MM.1S (cell line): ENCODE results near the gene NBEA.

Source experiments
- DNase-seq: peaks from one replicate; pipeline ENCODE4 v3.0.0-alpha.2; 2015
- H2AFZ ChIP-seq: fragments of 300-600 bp; sonication (generic); 2 replicates; pipeline ENCODE4 v1.6.0; 2016; ENCODE audit warnings: antibody characterized with exemption, low read length
- H3F3A ChIP-seq: fragments of 300-600 bp; sonication (generic); 2 replicates; pipeline ENCODE4 v1.6.1; 2016; ENCODE audit warnings: mild to moderate bottlenecking, antibody characterized with exemption, low read length, moderate library complexity, mixed read lengths; ENCODE audit not compliant: insufficient read depth
- H3K27ac ChIP-seq: fragments of 300-600 bp; sonication (generic); 2 replicates; pipeline ENCODE4 v1.5.1; 2016; ENCODE audit warnings: mild to moderate bottlenecking, low read length
- H3K27me3 ChIP-seq: fragments of 300-600 bp; sonication (generic); replicated peaks from 2 replicates; pipeline ENCODE4 v1.6.0; 2016; ENCODE audit warnings: low read length; ENCODE audit not compliant: insufficient read depth
- H3K36me3 ChIP-seq: fragments of 300-600 bp; sonication (generic); replicated peaks from 2 replicates; pipeline ENCODE4 v1.6.1; 2016; ENCODE audit warnings: mild to moderate bottlenecking, low read length, mixed read lengths; ENCODE audit not compliant: insufficient read depth
- H3K4me1 ChIP-seq: fragments of 300-600 bp; sonication (generic); 2 replicates; pipeline ENCODE4 v1.6.1; 2016; ENCODE audit warnings: low read length, mixed read lengths
- H3K4me2 ChIP-seq: fragments of 300-600 bp; sonication (generic); 2 replicates; pipeline ENCODE4 v1.6.0; 2016; ENCODE audit warnings: low read depth, low read length
- H3K4me3 ChIP-seq: fragments of 300-600 bp; sonication (generic); 2 replicates; pipeline ENCODE4 v1.5.1; 2016; ENCODE audit warnings: low read length, mixed read lengths
- H3K79me2 ChIP-seq: fragments of 300-600 bp; sonication (generic); 2 replicates; pipeline ENCODE4 v1.6.1; 2016; ENCODE audit warnings: mixed run types, low read length, mixed read lengths
- H3K9ac ChIP-seq: fragments of 300-600 bp; sonication (generic); 2 replicates; pipeline ENCODE4 v1.6.1; 2016; ENCODE audit warnings: low read length, mixed read lengths
- H3K9me2 ChIP-seq: fragments of 300-600 bp; sonication (generic); replicated peaks from 2 replicates; pipeline ENCODE4 v1.6.1; 2016; ENCODE audit warnings: mild to moderate bottlenecking, low read length, mixed read lengths; ENCODE audit not compliant: insufficient read depth
- H3K9me3 ChIP-seq: fragments of 300-600 bp; sonication (generic); replicated peaks from 2 replicates; pipeline ENCODE4 v1.6.1; 2016; ENCODE audit warnings: mild to moderate bottlenecking, low read length, mixed read lengths; ENCODE audit not compliant: insufficient read depth
- H4K20me1 ChIP-seq: fragments of 300-600 bp; sonication (generic); 2 replicates; pipeline ENCODE4 v1.6.1; 2016; ENCODE audit warnings: mild to moderate bottlenecking, low read length, moderate library complexity, mixed read lengths; ENCODE audit not compliant: insufficient read depth
- EZH2 ChIP-seq: fragments of 300-600 bp; sonication (generic); optimal IDR thresholded peaks from 2 replicates; pipeline ENCODE3; 2017; ENCODE audit warnings: low read depth, mild to moderate bottlenecking, antibody characterized with exemption, low read length, mixed read lengths
- EZH2phosphoT487 ChIP-seq: fragments of 300-600 bp; sonication (generic); IDR thresholded peaks from 2 replicates; pipeline ENCODE4 v1.6.1; 2018; ENCODE audit warnings: antibody characterized with exemption, low read length
- TF ChIP-seq, protein P1 (sequence below): fragments of 300-600 bp; sonication (generic); IDR thresholded peaks from 2 replicates; pipeline ENCODE4 v1.5.1; 2016; ENCODE audit warnings: antibody characterized with exemption, low read length, mixed read lengths

Gene NBEA

DNA sequence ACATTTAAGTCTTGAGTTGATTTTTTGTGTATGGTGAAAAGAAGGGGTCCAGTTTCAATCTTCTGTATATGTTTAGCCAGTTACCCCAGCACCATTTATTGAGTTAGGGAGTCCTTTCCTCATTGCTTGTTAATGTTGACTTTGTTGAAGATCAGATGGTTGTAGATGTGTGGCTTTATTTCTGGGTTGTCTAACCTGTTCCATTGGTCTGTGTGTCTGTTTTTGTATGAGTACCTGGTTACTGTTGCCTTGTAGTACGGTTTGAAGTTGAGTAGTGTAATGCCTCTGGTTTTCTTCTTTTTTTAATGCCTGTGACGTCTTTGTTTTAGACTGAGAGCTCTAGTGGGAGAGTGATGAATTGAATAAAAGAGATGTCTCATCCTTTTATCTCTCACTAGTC is 83.2 kb downstream of the NBEA start:
- Histone ChIP-seq H3F3A (no peaks in the 10 kb centered on the region), H3K4me2 (no peak overlapping the region), H3K27ac (no peak overlapping the region), H3K27me3 (no peaks in the 10 kb centered on the region), H3K9ac (no peak overlapping the region), H3K36me3 (no peaks in the 10 kb centered on the region), H3K4me3 (no peak overlapping the region), H3K9me3 (no peaks in the 10 kb centered on the region), H3K4me1 (no peaks in the 10 kb centered on the region), H4K20me1 (no peaks in the 10 kb centered on the region), H2AFZ (no peak overlapping the region), H3K79me2 (no peaks in the 10 kb centered on the region), H3K9me2 (no peaks in the 10 kb centered on the region)
- DNase-seq, result no peak
- TF ChIP-seq EZH2, result no peak
- no peak for TF ChIP-seq EZH2phosphoT487
- TF ChIP-seq, protein P1, sequence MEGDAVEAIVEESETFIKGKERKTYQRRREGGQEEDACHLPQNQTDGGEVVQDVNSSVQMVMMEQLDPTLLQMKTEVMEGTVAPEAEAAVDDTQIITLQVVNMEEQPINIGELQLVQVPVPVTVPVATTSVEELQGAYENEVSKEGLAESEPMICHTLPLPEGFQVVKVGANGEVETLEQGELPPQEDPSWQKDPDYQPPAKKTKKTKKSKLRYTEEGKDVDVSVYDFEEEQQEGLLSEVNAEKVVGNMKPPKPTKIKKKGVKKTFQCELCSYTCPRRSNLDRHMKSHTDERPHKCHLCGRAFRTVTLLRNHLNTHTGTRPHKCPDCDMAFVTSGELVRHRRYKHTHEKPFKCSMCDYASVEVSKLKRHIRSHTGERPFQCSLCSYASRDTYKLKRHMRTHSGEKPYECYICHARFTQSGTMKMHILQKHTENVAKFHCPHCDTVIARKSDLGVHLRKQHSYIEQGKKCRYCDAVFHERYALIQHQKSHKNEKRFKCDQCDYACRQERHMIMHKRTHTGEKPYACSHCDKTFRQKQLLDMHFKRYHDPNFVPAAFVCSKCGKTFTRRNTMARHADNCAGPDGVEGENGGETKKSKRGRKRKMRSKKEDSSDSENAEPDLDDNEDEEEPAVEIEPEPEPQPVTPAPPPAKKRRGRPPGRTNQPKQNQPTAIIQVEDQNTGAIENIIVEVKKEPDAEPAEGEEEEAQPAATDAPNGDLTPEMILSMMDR, result no peak

DNA sequence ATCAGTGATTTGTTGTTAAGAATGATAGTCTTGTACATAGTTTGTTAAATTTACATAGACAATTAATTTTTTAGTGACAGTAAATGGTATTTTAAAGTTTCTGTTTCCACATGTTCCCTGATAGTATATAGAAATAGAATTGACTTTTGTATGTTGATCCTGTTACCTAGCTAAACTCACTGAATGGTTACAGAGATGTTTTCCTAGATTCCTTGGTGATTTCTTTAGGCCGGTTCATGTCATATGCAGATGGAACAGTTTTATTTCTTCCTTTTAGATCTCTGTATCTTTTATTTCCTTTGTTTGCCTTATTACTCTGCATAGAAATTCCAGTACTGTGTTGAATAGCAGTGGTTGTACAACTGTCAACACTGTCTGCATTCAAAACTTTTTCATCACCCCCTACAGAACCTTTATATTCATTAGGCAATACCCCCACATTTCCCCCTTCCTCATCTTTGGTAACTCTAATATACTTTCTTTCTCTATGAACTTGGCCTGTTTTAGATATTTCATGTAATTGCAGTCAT is 86.3 kb downstream of the NBEA start:
- no peak overlapping the region for H3K27ac ChIP-seq

DNA sequence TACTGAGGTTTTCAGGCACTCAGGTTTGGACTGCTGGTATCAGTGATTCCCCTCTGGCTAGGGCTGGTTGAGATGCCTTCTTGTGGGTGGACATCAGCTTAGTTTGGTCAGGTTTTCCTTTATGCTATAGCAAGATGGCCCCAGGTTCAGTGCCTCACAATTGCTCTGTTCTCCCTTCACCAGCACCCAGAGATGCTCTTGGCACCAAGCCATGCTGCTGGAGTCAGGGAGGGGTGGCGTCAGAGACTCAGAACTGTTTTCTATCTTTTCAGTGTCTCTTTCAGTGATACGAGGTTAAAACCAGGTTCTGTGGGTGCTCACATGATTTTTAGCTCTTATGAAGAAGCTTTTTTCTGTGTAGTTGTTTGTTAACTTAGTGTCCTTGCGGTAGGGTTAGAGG is 96.9 kb downstream of the NBEA start:
- Histone ChIP-seq H3K27ac (no peak overlapping the region), H3K36me3 (no peaks in the 10 kb centered on the region), H3K79me2 (no peaks in the 10 kb centered on the region), H3K27me3 (no peaks in the 10 kb centered on the region), H2AFZ (no peak overlapping the region), H3K4me2 (no peak overlapping the region), H4K20me1 (no peaks in the 10 kb centered on the region), H3K9ac (no peak overlapping the region), H3K4me1 (no peaks in the 10 kb centered on the region), H3F3A (no peaks in the 10 kb centered on the region), H3K9me3 (no peaks in the 10 kb centered on the region), H3K4me3 (no peak overlapping the region), H3K9me2 (no peaks in the 10 kb centered on the region)
- TF ChIP-seq, protein P1, result no peak
- no peak for TF ChIP-seq EZH2
- TF ChIP-seq EZH2phosphoT487, result no peak
- DNase-seq, result no peak

More for the DNA sequence above, 86.3 kb downstream of the NBEA start:
- H4K20me1 ChIP-seq, result no peaks in the 10 kb centered on the region
- no peaks in the 10 kb centered on the region for H3F3A ChIP-seq
- DNase-seq, result no peak
- no peak overlapping the region for H3K9ac ChIP-seq
- H3K79me2 ChIP-seq, result no peaks in the 10 kb centered on the region
- TF ChIP-seq, protein P1, result no peak
- no peak for TF ChIP-seq EZH2
- TF ChIP-seq EZH2phosphoT487, result no peak
- no peaks in the 10 kb centered on the region for H3K36me3 ChIP-seq
- no peaks in the 10 kb centered on the region for H3K4me1 ChIP-seq
- no peak overlapping the region for H2AFZ ChIP-seq
- no peaks in the 10 kb centered on the region for H3K9me2 ChIP-seq
- no peaks in the 10 kb centered on the region for H3K27me3 ChIP-seq
- no peak overlapping the region for H3K4me3 ChIP-seq
- H3K4me2 ChIP-seq, result no peak overlapping the region
- no peaks in the 10 kb centered on the region for H3K9me3 ChIP-seq
